Lower lobe of right lung (tissue), 2 donors: ENCODE measurements around the gene SETD9. TPM values are rescaled to one million over a fixed set of nuclear protein-coding genes. Genes with fewer than 3 reads are reported as not detected.

ENCODE experiments used
- ATAC-seq, 2 donors: fragments of 200-7000 bp; cut with Tn5 transposase; one replicate each; pipeline ENCODE4 v1.9.1; 2020 to 2022; ENCODE audit warnings: mild to moderate bottlenecking in 2 of 2, moderate library complexity in 2 of 2
- DNase-seq: peaks from one replicate; pipeline ENCODE4 v3.0.0-alpha.2; 2020
- H3K27ac ChIP-seq: fragments of 200-600 bp; one replicate; pipeline ENCODE4 v1.8.0; 2022
- H3K27me3 ChIP-seq: fragments of 200-600 bp; one replicate; pipeline ENCODE4 v1.8.0; 2022; ENCODE audit warnings: low read depth
- H3K36me3 ChIP-seq: fragments of 200-600 bp; one replicate; pipeline ENCODE4 v1.8.0; 2022; ENCODE audit warnings: mild to moderate bottlenecking
- H3K4me1 ChIP-seq: fragments of 200-600 bp; one replicate; pipeline ENCODE4 v1.8.0; 2022
- H3K4me3 ChIP-seq: fragments of 200-600 bp; one replicate; pipeline ENCODE4 v1.8.0; 2022; ENCODE audit warnings: mild to moderate bottlenecking
- H3K9me3 ChIP-seq: fragments of 200-600 bp; one replicate; pipeline ENCODE4 v1.8.0; 2022
- intact Hi-C: fragments of 100-400 bp; cut with DNase I; formaldehyde crosslinking; loops from one replicate; pipeline ENCODE4 v1.11.0; 2022
- total RNA-seq: library from RNA; stranded (reverse); fragmentation: NEBNext Ultra II Directional; extraction: Animal tissue kit (Norgen Biotek cat#: 25700); gene quantifications from one replicate; pipeline ENCODE4 v1.2.1, GENCODE V29; 2021
- TF ChIP-seq, protein P1 (sequence below): fragments of 200-600 bp; IDR thresholded peaks from one replicate; pipeline ENCODE4 v1.8.0; 2022; ENCODE audit warnings: antibody characterized with exemption, mild to moderate bottlenecking
- donor health status: DM: no; HTN: yes; CAD: no; lungs with severe emphysema.

The SETD9 gene
- total RNA-seq, 1 donor from 2014 or later, result 9.1 TPM

GRCh38 chr5:56951126-56951945, 41.9 kb downstream of the SETD9 start:
- DNase-seq, result peak; percentile 49
- Histone ChIP-seq H3K4me1 (peaks cover 12% of the 10 kb centered on the region), H3K36me3 (peaks cover 18% of the 10 kb centered on the region), H3K9me3 (no peaks in the 10 kb centered on the region), H3K4me3 (peak overlapping the region; percentile 76), H3K27ac (peak overlapping the region; percentile 78), H3K27me3 (no peaks in the 10 kb centered on the region)
- intact Hi-C loops, result no loop called here
- TF ChIP-seq, protein P1, sequence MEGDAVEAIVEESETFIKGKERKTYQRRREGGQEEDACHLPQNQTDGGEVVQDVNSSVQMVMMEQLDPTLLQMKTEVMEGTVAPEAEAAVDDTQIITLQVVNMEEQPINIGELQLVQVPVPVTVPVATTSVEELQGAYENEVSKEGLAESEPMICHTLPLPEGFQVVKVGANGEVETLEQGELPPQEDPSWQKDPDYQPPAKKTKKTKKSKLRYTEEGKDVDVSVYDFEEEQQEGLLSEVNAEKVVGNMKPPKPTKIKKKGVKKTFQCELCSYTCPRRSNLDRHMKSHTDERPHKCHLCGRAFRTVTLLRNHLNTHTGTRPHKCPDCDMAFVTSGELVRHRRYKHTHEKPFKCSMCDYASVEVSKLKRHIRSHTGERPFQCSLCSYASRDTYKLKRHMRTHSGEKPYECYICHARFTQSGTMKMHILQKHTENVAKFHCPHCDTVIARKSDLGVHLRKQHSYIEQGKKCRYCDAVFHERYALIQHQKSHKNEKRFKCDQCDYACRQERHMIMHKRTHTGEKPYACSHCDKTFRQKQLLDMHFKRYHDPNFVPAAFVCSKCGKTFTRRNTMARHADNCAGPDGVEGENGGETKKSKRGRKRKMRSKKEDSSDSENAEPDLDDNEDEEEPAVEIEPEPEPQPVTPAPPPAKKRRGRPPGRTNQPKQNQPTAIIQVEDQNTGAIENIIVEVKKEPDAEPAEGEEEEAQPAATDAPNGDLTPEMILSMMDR, result no peak
- peak; percentile 71 to 80 for ATAC-seq

DNA sequence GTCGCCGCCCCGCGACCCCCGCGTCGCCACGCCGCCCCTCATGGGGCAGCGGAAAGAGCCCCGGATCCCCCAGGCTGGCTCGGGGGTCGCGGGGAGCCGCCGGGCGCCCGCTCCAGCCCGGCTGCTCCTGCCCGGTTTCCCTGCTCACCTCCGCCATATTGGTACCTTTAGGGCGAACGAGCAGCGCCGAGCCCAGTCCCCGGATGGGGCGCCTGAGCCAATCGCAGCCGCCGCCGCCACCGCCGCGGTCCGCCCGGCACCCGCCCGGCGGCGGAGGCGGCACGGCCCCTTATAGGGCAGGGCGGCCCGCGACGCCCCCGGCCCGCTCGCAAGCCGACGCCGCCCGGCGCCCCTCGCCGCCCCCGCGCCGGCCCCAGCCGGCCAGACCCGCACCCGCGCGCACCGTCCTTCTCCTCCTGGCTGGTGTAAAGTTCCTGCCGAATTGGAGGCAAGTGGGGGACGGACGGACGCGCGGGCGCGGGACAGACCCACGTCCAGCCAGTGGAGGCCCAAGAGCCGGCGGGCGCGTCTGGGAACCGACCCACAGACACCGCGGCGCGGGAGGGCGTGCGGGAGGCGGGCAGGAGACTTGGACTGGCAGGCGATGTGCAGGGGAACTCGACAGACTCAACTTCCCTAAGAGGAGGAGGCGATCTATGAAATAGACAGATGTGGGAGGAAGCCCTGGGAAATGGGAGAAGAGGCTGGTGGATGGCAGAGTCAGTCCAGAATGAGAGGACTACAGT, 42.7 kb downstream of the SETD9 start, which contains the start of gene MIER3:
Gene MIER3 (minus strand): TSS at position 178 of the 746 bp plus-strand sequence. CDS start 21 bp downstream, at position 157.
- intact Hi-C loops, result no loop called here
- peak; percentile 97 to 98 for ATAC-seq
- peaks cover 11% of the 10 kb centered on the region for H3K36me3 ChIP-seq

GRCh38 chr5:56954262-56954661, 44.9 kb downstream of the SETD9 start:
- no peaks in the 10 kb centered on the region for H3K36me3 ChIP-seq
- no peaks in the 10 kb centered on the region for H3K9me3 ChIP-seq
- intact Hi-C loops, result no loop called here
- H3K27ac ChIP-seq, result no peak overlapping the region
- H3K4me1 ChIP-seq, result peaks cover 12% of the 10 kb centered on the region
- H3K4me3 ChIP-seq, result no peak overlapping the region
- no peaks in the 10 kb centered on the region for H3K27me3 ChIP-seq
- TF ChIP-seq, protein P1, result no peak
- no peak for ATAC-seq
- DNase-seq, result no peak

More for the DNA sequence above, 42.7 kb downstream of the SETD9 start, which contains the start of gene MIER3:
- H3K4me1 ChIP-seq, result peaks cover 12% of the 10 kb centered on the region
- H3K27ac ChIP-seq, result peak within 1 kb of the TSS; percentile 78
- H3K9me3 ChIP-seq, result no peaks in the 10 kb centered on the region
- DNase-seq, result peak; percentile 88
- H3K27me3 ChIP-seq, result no peaks in the 10 kb centered on the region
- TF ChIP-seq, protein P1, result no peak
- H3K4me3 ChIP-seq, result peak within 1 kb of the TSS; percentile 76

DNA sequence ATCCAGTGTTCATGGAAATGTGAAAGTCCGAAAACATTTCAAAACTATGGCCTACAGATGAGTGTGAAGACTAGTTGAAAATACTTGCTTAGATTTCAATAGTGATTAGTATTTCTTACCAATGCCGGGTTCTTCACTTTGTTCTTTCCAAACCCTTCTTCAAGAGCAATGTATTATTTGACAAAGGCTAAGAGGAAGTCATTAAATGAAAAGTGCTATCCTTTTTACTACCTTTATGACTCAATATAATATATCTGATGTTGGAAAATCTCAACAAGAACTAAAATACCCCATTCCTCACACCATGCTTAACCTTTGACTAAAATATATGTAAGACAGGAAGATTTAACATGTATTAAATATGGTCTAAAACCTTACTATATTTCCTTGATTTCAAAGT, 49.2 kb downstream of the SETD9 start:
- Histone ChIP-seq H3K4me3 (no peak overlapping the region), H3K27me3 (peaks cover 6% of the 10 kb centered on the region), H3K36me3 (no peaks in the 10 kb centered on the region), H3K9me3 (no peaks in the 10 kb centered on the region), H3K4me1 (no peaks in the 10 kb centered on the region), H3K27ac (no peak overlapping the region)
- no peak for ATAC-seq
- no peak for DNase-seq
- TF ChIP-seq, protein P1, result no peak
- intact Hi-C loops, result no loop called here

DNA sequence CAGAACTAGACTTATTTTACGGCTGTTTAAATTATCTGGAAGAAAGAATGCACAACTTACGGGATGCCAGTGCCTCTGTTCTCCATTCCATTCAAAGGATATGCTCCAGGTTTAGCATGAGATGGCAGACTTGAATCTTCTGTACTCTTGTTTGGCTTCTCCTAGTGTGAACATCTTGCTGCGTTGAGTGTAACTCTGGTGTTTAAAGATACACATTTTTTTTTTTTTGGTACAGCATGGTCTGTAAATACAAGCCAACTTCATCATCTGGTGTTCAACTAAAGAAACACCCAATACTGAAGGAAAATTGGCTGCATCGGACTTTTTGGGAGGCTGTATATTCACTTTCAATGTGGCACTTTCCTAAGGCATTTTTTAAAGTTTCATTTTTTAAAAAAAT, 49.9 kb downstream of the SETD9 start:
- Histone ChIP-seq H3K36me3 (no peaks in the 10 kb centered on the region), H3K9me3 (no peaks in the 10 kb centered on the region), H3K4me3 (no peak overlapping the region), H3K27ac (no peak overlapping the region), H3K4me1 (no peaks in the 10 kb centered on the region), H3K27me3 (peaks cover 6% of the 10 kb centered on the region)
- intact Hi-C loops, result no loop called here
- TF ChIP-seq, protein P1, result no peak
- DNase-seq (no peak), ATAC-seq (no peak)
